NOMO-1 treated with dmso at 0.1 percent for 144 hours (cell line): ENCODE data around the gene DEFB129.
"Not testable (repeated sequence)": the region's sequence is repeated elsewhere in the genome, so short reads cannot be mapped to it uniquely, and the experiment has no call there.

ENCODE experiments used
- DNase-seq: peaks from one replicate; lab custom pipeline; 2025; ENCODE audit not compliant: unreplicated experiment; lab: John Stamatoyannopoulos, UW

DEFB129 gene

GRCh38 chr20:252801-253200 is 25.7 kb downstream of the DEFB129 start:
- no peak for DNase-seq

GRCh38 chr20:253447-253846 is 26.4 kb downstream of the DEFB129 start:
- DNase-seq = not testable (repeated sequence)

- no peak for DNase-seq
Observed at GRCh38 chr20:257419-257818, 30.4 kb downstream of the DEFB129 start, which contains the start of gene DEFB132. Gene DEFB132, plus strand, starts transcription at chr20:257724. Its CDS starts 55 bp downstream, at chr20:257779.

GRCh38 chr20:258269-258858 is 31.3 kb downstream of the DEFB129 start:
- no peak for DNase-seq

GRCh38 chr20:258963-259362 is 31.9 kb downstream of the DEFB129 start:
- no peak for DNase-seq

- DNase-seq = no peak
Observed at GRCh38 chr20:259981-260380, 32.9 kb downstream of the DEFB129 start.

GRCh38 chr20:263701-264100 is 36.6 kb downstream of the DEFB129 start:
- DNase-seq = no peak

GRCh38 chr20:266596-267562 is 39.8 kb downstream of the DEFB129 start:
- peak; percentile 85 for DNase-seq

GRCh38 chr20:270517-270916 is 43.5 kb downstream of the DEFB129 start:
- no peak for DNase-seq

GRCh38 chr20:271069-271468 is 44.0 kb downstream of the DEFB129 start:
- no peak for DNase-seq

GRCh38 chr20:271528-271927 is 44.5 kb downstream of the DEFB129 start:
- no peak for DNase-seq

GRCh38 chr20:272718-273117 is 45.7 kb downstream of the DEFB129 start:
- no peak for DNase-seq

- DNase-seq = no peak
Observed at GRCh38 chr20:273884-274283, 46.8 kb downstream of the DEFB129 start.

- DNase-seq = no peak
Observed at GRCh38 chr20:275791-276190, 48.7 kb downstream of the DEFB129 start.

- DNase-seq = no peak
Observed at GRCh38 chr20:276620-277495, 49.8 kb downstream of the DEFB129 start.

GRCh38 chr20:277496-277781 is 50.4 kb downstream of the DEFB129 start:
- DNase-seq = no peak

GRCh38 chr20:278181-278580 is 51.1 kb downstream of the DEFB129 start:
- no peak for DNase-seq

GRCh38 chr20:278607-279571 is 51.8 kb downstream of the DEFB129 start:
- DNase-seq = no peak
